ENCODE data around the gene ANAPC2. TPM values are rescaled to one million over a fixed set of nuclear protein-coding genes. Genes with fewer than 3 reads are reported as not detected.

ANAPC2 gene
- total RNA-seq, 2 donors from 2014 or later: 56.9 to 63.5 TPM

DNA sequence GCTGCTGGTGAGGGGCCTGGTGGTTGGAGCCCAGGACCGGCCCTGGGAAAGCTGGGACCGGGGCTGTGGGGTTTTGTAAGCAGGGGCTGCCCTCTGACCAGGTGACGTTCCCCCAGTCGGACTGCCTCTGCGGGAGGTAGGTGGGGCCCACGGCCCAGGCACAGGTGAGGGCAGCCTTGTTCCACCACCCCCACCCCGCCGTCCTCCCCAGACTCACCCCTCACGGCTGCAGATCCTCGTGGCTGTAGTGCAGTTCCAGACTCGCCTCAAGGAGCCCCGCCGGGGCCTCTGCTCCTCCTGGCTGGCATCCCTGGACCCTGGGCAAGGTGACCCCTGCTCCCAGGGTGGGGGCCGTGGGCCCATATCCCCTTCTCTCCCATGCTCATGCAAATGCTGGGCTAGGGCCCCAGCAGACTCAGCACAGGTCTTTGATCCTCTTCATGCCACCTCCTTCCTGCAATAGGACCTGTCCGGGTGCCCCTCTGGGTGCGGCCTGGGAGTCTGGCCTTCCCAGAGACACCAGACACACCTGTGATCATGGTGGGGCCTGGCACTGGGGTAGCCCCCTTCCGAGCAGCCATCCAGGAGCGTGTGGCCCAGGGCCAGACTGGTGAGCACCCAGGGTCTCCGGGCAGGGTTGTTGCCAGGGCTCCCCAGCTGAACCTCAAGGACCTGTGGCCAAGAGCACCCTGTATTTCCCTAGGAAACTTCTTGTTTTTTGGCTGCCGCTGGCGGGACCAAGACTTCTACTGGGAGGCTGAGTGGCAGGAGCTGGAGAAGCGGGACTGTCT, 27.0 kb upstream of the ANAPC2 start:
- DNase-seq: no peak
- Mint-ChIP-seq H3K4me3 (no peak overlapping the region), H3K9me3 (no peaks in the 10 kb centered on the region), H3K27me3 (ENCODE audit: low read depth) (no peaks in the 10 kb centered on the region), H3K36me3 (ENCODE audit: insufficient read depth in 2 of 2) (peaks cover 0 to 2% of the 10 kb centered on the region in 2 donors), H3K4me1 (ENCODE audit: low read depth) (peaks cover 6% of the 10 kb centered on the region), H3K27ac (no peak overlapping the region)
- no peak for ATAC-seq (replicated peaks in 1 of 2)

DNA sequence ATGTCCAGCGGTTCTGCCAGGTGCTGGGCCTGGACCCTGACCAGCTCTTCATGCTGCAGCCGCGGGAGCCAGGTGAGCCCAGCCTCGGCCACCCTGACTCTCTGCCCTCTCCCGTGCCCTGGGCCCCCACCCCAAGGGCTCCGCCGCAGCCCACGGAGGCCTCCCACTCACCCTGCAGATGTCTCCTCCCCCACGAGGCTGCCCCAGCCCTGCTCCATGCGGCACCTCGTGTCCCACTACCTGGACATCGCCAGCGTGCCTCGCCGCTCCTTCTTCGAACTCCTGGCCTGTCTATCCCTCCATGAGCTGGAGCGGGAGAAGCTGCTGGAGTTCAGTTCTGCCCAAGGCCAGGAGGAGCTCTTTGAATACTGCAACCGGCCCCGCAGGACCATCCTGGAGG, 26.3 kb upstream of the ANAPC2 start:
- DNase-seq: no peak
- H3K4me3 Mint-ChIP-seq: no peak overlapping the region
- ATAC-seq (replicated peaks in 1 of 2): no peak
- H3K9me3 Mint-ChIP-seq: no peaks in the 10 kb centered on the region
- peaks cover 0 to 2% of the 10 kb centered on the region in 2 donors for H3K36me3 Mint-ChIP-seq (ENCODE audit: insufficient read depth in 2 of 2)
- H3K4me1 Mint-ChIP-seq (ENCODE audit: low read depth): peaks cover 6% of the 10 kb centered on the region
- H3K27me3 Mint-ChIP-seq (ENCODE audit: low read depth): no peaks in the 10 kb centered on the region
- no peak overlapping the region for H3K27ac Mint-ChIP-seq

DNA sequence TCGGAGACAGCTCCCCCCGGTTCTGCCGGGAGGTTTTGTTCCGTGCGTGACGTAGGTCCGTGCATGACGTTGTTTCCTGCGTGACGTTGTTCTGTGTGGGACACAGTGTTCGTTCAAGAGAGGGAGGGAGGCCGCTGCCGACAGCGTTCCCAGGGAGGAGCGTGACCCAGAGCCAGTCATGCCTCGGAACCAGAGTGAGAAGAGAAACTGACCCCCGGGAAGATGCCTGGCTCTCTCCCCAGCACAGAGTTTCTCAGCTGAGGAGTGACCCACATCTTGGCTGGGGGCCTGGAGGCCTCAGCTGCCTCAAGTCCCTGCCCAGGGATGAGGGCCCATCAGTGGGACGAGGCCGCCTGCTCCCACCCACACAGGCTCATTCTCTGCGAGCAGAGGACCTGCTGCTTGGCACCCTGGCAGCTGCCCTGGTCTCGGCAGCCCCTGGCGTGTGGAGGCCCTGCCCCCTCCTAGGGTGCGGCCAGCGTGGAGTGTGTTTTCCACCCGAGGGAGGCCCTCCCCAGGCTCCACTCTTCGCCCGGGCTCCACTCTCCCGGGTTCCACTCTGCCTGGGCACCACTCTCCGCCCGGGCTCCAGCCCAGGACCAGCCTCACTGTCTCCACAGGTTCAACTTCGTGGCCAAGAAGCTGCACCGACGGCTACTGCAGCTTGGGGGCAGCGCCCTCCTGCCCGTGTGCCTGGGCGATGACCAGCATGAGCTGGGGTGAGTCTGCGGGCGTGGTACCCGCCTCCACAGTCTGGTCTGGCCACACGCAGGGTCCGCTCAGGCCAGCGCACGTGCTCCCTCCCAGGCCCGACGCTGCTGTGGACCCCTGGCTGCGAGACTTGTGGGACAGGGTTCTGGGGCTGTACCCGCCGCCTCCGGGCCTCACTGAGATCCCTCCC, 25.1 kb upstream of the ANAPC2 start:
- Mint-ChIP-seq H3K36me3 (ENCODE audit: insufficient read depth in 2 of 2) (peaks cover 0 to 5% of the 10 kb centered on the region in 2 donors), H3K27me3 (ENCODE audit: low read depth) (no peaks in the 10 kb centered on the region), H3K27ac (no peak overlapping the region), H3K9me3 (no peaks in the 10 kb centered on the region), H3K4me3 (no peak overlapping the region), H3K4me1 (ENCODE audit: low read depth) (peaks cover 6% of the 10 kb centered on the region)
- DNase-seq (no peak), ATAC-seq (replicated peaks in 1 of 2) (no peak)

DNA sequence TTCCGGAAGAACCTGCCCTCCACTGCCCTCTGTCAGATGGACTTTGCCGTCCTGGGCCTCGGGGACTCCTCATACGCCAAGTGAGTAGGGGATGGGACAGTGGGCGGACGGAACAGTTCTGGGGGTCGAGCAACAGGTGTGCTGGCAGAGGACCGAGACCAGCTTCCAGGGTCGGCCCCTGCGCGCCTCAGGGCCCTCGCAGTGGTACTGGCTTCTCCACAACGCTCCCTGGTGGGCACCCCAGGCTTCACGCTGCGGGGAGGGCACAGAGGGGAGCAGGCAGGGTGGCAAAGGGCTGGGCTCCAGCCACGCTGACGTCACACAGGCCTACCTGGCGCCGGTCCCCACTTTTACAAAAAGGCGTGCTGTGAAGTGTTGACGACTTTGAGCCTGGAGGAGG, 24.2 kb upstream of the ANAPC2 start:
- DNase-seq: no peak
- Mint-ChIP-seq H3K36me3 (ENCODE audit: insufficient read depth in 2 of 2) (peaks cover 0 to 6% of the 10 kb centered on the region in 2 donors), H3K27me3 (ENCODE audit: low read depth) (no peaks in the 10 kb centered on the region), H3K9me3 (no peaks in the 10 kb centered on the region), H3K4me1 (ENCODE audit: low read depth) (peaks cover 9% of the 10 kb centered on the region), H3K27ac (no peak overlapping the region), H3K4me3 (no peak overlapping the region)
- ATAC-seq (replicated peaks in 1 of 2): no peak

DNA sequence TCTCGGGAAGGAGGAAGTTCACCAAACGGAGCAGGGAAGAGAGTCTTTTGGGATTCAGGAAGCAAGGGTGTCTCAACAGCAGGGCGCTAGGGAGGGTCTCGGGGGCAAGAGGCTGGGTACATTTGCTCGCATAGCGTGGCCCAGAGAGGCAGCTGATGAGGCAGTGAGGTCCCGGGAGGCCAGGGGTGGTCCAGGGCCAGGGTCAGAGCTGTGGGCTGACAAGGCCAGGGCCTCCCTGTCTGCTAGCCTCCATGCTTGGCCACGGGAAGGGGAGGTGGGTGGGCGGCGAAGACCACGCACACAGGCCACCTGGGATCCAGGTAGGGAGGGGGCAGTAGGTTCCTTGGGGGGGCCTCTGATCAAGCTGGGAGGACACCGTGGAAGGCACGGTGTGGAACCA, 23.2 kb upstream of the ANAPC2 start:
- no peaks in the 10 kb centered on the region for H3K9me3 Mint-ChIP-seq
- no peak overlapping the region for H3K4me3 Mint-ChIP-seq
- H3K4me1 Mint-ChIP-seq (ENCODE audit: low read depth): peaks cover 19% of the 10 kb centered on the region
- H3K27me3 Mint-ChIP-seq (ENCODE audit: low read depth): no peaks in the 10 kb centered on the region
- H3K27ac Mint-ChIP-seq: peak overlapping the region; percentile 61
- ATAC-seq (replicated peaks in 1 of 2) (no peak), DNase-seq (no peak)
- H3K36me3 Mint-ChIP-seq (ENCODE audit: insufficient read depth in 2 of 2): peaks cover 0 to 13% of the 10 kb centered on the region in 2 donors

DNA sequence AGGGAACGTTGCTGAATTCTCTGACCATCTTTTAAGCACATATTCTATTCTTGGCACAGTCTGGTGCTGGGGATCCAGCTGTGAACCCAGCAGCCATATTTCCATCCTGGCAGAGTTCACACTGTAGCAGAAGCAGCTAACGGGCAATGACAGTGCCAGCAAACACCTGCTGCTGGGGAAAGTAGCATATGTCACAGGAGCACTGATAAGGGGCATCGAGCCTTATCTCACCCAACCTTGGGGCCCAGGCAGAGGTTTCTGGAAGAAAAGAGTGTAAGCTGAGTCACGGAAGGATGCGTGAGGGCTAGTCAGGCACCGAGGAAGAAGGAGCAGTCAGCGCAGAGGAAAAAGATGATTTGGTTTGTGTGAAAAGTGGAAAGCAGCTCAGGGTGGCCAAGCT, 18.2 kb upstream of the ANAPC2 start:
- peaks cover 1 to 22% of the 10 kb centered on the region in 2 donors for H3K36me3 Mint-ChIP-seq (ENCODE audit: insufficient read depth in 2 of 2)
- ATAC-seq (replicated peaks in 1 of 2) (no peak), DNase-seq (no peak)
- H3K4me3 Mint-ChIP-seq: peak overlapping the region; percentile 94 to 95
- no peaks in the 10 kb centered on the region for H3K9me3 Mint-ChIP-seq
- no peaks in the 10 kb centered on the region for H3K27me3 Mint-ChIP-seq (ENCODE audit: low read depth)
- H3K27ac Mint-ChIP-seq: peak overlapping the region; percentile 63
- peaks cover 52% of the 10 kb centered on the region for H3K4me1 Mint-ChIP-seq (ENCODE audit: low read depth)

DNA sequence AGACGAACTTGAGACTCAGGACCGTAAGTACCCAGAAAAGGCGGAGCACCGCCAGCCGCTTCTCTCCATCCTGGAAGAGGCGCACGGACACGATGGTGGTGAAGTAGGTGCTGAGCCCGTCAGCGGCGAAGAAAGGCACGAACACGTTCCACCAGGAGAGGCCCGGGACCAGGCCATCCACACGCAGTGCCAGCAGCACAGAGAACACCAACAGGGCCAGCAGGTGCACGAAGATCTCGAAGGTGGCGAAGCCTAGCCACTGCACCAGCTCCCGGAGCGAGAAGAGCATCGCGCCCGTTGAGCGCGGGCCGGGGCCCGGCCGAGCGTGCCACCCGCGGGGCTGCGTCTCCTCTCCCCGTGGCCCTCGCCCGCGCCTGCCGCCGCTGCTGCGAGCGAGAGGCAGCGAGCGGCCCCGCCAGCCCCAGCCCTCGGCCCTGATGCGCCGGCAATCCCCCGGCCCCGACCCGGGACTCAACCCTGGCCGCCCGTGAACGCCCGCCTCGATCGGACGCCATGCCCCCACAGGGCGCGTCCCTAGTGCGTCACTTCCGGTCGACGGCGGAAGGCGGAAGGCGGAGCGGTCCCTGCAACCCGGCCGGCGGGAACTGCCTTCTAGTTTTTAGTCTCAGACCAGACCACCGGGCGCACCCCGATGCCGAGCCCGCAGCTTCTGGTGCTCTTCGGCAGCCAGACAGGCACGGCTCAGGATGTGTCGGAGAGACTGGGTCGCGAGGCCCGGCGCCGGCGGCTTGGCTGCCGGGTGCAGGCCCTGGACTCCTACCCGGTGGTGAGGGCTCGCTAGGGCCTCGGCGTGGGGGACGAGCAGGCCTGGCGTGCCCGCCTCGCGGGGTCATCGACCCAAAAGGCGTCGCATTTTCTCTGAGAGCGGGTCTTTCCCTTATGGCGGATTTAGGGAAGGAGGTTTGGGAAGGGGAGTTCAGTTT, 17.0 kb upstream of the ANAPC2 start, which contains the start of the genes NDOR1 and TMEM203:
NDOR1 (plus strand) TSS at position 575 of the 944 bp plus-strand sequence; CDS start at position 653, 78 bp downstream.
TMEM203 (minus strand) TSS at position 523 of the 944 bp plus-strand sequence; CDS start at position 289, 234 bp downstream.
- H3K27ac Mint-ChIP-seq: peak within 1 kb of the TSS; percentile 90
- peak within 1 kb of the TSS; percentile 94 to 95 for H3K4me3 Mint-ChIP-seq
- no peaks in the 10 kb centered on the region for H3K9me3 Mint-ChIP-seq
- H3K4me1 Mint-ChIP-seq (ENCODE audit: low read depth): peaks cover 54% of the 10 kb centered on the region
- DNase-seq (peak; percentile 96 to 97), ATAC-seq (replicated peaks in 1 of 2) (peak; percentile 66 to 69)
- peaks cover 1 to 22% of the 10 kb centered on the region in 2 donors for H3K36me3 Mint-ChIP-seq (ENCODE audit: insufficient read depth in 2 of 2)
- no peaks in the 10 kb centered on the region for H3K27me3 Mint-ChIP-seq (ENCODE audit: low read depth)

DNA sequence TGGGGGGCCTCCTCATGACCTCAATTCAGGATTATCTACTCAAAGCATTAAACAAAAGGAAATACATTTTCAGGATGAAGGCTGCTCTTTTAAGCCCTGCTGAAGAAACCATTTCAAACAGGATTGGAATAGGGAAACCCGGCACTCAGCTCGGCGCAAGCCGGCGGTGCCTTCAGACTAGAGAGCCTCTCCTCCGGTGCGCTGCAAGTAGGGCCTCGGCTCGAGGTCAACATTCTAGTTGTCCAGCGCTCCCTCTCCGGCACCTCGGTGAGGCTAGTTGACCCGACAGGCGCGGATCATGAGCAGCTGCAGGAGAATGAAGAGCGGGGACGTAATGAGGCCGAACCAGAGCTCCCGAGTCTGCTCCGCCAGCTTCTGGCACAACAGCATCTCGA, 16.4 kb upstream of the ANAPC2 start:
- Mint-ChIP-seq H3K4me1 (ENCODE audit: low read depth) (peaks cover 54% of the 10 kb centered on the region), H3K27ac (peak overlapping the region; percentile 90), H3K27me3 (ENCODE audit: low read depth) (no peaks in the 10 kb centered on the region), H3K4me3 (peak overlapping the region; percentile 94 to 95), H3K9me3 (no peaks in the 10 kb centered on the region), H3K36me3 (ENCODE audit: insufficient read depth in 2 of 2) (peaks cover 1 to 22% of the 10 kb centered on the region in 2 donors)
- DNase-seq (no peak), ATAC-seq (replicated peaks in 1 of 2) (no peak)

DNA sequence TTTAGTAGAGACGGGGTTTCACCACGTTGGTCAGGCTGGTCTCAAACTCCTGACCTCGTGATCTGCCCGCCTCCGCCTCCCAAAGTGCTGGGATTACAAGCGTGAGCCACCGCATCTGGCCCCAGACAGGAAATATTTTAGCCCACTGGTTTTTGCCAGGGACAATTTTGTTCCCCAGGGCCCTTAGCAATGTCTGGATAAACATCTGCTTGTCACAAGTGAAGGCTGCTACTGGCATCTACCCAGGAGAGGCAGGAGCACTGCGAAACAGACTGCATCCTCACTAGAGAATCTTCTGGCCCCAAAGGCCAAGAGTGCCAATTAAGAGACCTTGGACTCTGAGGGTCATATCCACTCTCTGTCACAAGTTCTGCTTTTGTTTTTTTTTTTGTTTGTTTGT, 14.6 kb upstream of the ANAPC2 start:
- no peaks in the 10 kb centered on the region for H3K27me3 Mint-ChIP-seq (ENCODE audit: low read depth)
- peak overlapping the region in 1 of 2 donors; percentile 10 for H3K4me3 Mint-ChIP-seq
- no peak overlapping the region for H3K27ac Mint-ChIP-seq
- DNase-seq (no peak), ATAC-seq (replicated peaks in 1 of 2) (no peak)
- no peaks in the 10 kb centered on the region for H3K9me3 Mint-ChIP-seq
- peaks cover 59% of the 10 kb centered on the region for H3K4me1 Mint-ChIP-seq (ENCODE audit: low read depth)
- peaks cover 1 to 20% of the 10 kb centered on the region in 2 donors for H3K36me3 Mint-ChIP-seq (ENCODE audit: insufficient read depth in 2 of 2)

DNA sequence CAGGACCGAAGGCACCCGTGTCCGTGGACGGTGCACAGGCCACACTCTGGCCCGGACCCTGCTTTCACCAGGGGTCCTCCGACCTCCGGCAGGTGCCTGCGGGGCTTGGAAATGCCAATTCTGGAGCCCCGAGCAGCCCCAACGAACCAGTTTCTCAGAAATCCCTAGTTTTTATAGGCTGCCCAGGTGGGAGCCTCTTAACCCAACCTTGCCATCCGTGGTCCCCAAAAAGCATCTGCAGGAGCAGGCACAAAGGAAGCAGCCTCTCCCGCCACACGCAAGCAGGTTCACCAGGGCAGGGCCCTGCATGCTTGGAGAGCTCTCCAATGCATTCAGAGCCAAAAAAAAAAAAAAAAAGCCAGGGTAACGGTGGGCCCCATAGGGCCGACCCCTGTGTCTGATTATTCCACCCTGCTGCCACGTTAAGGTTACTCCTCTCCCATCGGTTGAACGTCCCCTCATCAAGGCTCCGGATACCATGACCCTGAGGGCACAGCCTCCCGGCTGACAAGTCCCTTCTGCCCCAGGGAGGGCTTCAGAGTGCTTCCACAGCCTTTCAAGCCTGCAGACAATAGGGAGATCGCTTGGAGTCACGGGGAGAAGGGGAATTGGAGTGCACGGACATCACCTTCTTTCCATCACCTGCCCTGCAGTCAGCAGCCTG, 13.0 kb upstream of the ANAPC2 start:
- Mint-ChIP-seq H3K9me3 (no peaks in the 10 kb centered on the region), H3K4me1 (ENCODE audit: low read depth) (peaks cover 43% of the 10 kb centered on the region)
- ATAC-seq (replicated peaks in 1 of 2): no peak

DNA sequence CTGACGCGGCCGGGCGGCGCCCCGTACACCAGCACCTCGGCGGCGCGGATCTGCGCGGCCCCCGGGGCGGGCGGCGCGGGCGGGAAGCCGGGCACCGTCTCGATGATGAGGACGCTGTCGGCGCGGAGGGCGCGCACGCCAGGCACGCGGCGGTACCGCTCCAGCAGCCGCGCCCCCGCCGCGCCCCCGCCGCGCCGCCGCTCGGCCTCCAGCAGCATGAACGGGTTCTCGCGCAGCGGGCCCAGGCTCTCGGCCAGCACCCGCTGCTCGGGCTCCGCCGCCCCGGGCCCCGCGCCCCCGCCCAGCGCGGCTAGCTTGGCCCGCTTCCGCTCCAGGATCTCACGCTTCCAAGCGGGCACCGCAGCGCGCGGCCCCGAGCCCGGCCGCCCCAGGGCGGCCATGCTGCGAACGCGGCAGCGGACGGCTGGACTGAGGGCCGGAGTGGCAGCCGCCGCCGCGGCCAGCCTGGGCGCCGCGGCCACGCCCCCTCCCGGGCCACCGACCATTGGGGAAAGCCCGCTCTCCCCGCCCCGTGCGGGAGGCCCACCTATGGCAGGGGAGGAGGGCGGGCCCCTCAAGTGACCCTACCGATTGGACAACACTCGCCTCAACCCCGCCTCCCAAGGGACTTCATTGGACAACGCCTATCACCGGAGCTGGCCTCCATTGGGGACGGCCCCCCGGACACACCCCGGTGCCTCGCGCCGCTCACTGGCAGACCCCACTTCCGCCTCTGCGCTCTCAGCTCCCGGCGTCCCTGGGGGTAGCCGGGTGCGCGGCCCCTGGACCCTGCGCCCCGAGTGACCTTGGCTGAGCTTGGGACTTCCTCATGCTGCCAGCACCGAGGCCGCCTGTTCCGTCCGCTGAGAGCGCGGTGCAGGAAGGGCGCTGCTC, 12.2 kb upstream of the ANAPC2 start, which contains the start of gene TPRN:
TPRN (minus strand) TSS at position 431 of the 894 bp plus-strand sequence; CDS start at position 401, 30 bp downstream.
- ATAC-seq (replicated peaks in 1 of 2): peak; percentile 94
- H3K27ac Mint-ChIP-seq: peak within 1 kb of the TSS; percentile 28
- peak within 1 kb of the TSS; percentile 91 to 93 for H3K4me3 Mint-ChIP-seq
- peaks cover 36% of the 10 kb centered on the region for H3K4me1 Mint-ChIP-seq (ENCODE audit: low read depth)
- no peaks in the 10 kb centered on the region for H3K27me3 Mint-ChIP-seq (ENCODE audit: low read depth)
- no peaks in the 10 kb centered on the region for H3K9me3 Mint-ChIP-seq
- peak; percentile 99 to 100 for DNase-seq
- H3K36me3 Mint-ChIP-seq (ENCODE audit: insufficient read depth in 2 of 2): peaks cover 1 to 8% of the 10 kb centered on the region in 2 donors

More for the DNA sequence above, 13.0 kb upstream of the ANAPC2 start:
- Mint-ChIP-seq H3K27ac (peak overlapping the region; percentile 28), H3K4me3 (peak overlapping the region; percentile 91 to 93), H3K27me3 (ENCODE audit: low read depth) (no peaks in the 10 kb centered on the region), H3K36me3 (ENCODE audit: insufficient read depth in 2 of 2) (peaks cover 1 to 9% of the 10 kb centered on the region in 2 donors)
- no peak for DNase-seq

All from activated T-cell treated with anti-CD3 and anti-CD28 coated beads, Interleukin-2, amount 50 U/mL, for 72 hours (primary cell).